ENCODE results near the gene APOBR.
"Not testable (repeated sequence)": the region's sequence is repeated elsewhere in the genome, so short reads cannot be mapped to it uniquely, and the experiment has no call there.

Gene APOBR

DNA sequence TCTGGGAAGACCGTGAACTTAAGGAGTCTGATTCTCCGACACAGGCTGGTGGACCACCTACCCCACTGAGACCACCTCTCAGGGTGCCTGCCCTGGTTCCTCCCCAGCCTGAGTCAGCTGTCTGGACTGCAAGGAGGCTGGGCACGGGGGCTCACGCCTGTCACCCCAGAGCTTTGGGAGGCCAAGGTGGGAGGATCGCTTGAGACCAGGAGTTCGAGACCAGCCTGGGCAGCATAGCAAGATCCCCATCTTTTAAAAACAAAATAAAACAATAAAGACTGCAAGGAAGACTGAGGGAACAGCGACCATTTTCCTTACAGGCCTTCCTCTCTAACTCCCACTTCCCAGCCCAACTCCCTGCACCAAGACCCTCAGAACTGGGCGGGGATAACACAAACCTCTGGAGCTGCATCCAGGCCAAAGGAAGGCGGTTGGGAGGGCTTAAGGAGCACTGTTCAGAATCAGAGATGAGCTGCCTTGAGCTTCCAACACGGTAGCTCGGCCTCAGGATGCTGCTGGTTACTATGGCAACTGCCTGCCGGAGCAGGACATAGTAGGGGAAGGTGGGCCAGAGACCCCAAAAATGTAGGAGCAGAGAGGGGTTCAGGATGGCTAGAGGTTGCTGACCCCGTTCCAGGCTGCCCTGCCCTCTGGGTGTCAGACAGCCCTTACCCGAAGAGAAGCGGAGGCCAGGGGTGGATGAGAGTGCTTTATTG, 4.4 kb downstream of the APOBR start:
- no peak for DNase-seq (ENCODE audit: low read depth in 2 of 3, low spot score in 2 of 3)

GRCh38 chr16:28499854-28500253, 5.4 kb downstream of the APOBR start:
- DNase-seq (ENCODE audit: low read depth in 2 of 3, low spot score in 2 of 3): no peak

DNA sequence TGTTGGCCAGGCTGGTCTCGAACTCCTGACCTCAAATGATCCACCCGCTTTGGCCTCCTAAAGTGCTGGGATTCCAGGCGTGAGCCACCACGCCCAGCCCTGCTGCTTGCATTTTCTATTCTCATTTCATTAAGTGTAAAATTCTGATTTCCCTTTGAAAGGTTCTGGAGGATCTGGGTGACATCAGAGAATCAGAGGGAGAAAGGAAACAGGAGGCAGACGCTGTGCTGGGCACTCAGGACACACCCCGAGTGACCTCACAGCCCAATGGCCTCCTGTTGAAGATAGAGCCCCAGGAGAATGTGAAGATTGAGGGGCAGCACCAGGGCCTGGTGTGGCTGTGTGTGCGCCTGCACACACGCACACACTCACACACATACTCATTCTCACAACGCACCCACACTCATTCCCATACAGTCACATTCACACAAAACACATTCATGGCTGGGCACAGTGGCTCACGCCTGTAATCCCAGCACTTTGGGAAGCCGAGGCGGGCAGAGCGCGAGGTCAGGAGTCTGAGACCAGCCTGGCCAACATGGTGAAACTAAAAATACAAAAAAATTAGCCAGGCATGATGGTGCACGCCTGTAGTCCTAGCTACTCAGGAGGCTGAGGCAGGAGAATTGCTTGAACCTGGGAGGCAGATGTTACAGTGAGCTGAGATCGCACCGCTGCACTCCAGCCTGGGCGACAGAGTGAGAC, 6.2 kb downstream of the APOBR start:
- not testable (repeated sequence) for DNase-seq (ENCODE audit: low read depth in 2 of 3, low spot score in 2 of 3)

- no peak for DNase-seq (ENCODE audit: low read depth in 2 of 3, low spot score in 2 of 3)
Measured at GRCh38 chr16:28501258-28502232, 7.1 kb downstream of the APOBR start.

DNA sequence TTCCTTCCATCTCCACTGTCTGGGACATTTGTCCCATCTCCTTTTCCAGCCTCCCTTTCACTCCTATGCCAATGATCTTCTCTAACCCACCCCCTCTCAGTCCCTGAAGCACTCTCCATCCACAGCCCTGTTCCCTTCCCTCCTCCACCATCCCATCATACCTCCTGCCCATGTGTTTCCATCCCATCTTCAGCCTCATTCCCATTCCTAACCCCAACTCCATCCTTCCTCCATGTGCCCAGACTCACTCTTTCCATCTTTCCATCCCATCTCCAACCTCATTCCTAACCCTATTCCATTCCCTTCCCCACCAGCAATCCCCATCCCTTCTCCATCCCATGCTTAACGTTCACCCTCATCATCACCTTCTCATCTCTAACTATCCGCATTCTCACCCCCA, 7.8 kb downstream of the APOBR start:
- DNase-seq (ENCODE audit: low read depth in 2 of 3, low spot score in 2 of 3): no peak

GRCh38 chr16:28503470-28504259, 9.2 kb downstream of the APOBR start:
- DNase-seq (ENCODE audit: low read depth in 2 of 3, low spot score in 2 of 3): no peak

GRCh38 chr16:28504707-28505404, 10.4 kb downstream of the APOBR start:
- DNase-seq (ENCODE audit: low read depth in 2 of 3, low spot score in 2 of 3): no peak

DNA sequence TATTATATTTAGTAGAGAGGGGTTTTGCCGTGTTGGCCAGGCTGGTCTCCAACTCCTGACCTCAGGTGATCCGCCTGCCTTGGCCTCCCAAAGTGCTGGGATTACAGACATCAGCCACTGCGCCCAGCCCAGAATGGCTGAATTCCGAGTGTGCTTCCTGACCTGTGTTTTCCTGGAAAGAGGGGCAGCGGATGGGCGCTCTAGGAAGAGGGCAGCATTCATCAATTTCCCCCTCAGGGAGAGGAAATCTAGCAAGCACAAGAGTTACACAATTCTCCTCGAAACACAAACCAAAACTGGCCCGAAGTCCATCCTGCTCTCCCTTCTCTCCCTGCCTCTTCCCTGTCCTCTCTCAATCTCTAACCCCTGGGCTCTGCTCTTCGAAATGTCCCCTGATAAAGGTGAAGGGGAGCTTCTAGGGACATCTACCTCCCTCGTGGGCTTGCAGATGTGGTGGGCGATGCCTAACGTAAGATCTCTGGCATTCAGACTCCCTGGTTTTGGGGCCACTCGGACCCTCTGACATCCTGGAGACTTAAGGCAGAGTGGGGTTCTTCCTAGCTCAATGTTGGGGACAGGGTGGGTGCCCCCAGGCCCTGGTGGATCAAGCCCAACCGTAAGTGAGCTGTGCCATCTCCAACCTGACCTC, 11.2 kb downstream of the APOBR start:
- DNase-seq (ENCODE audit: low read depth in 2 of 3, low spot score in 2 of 3): no peak

DNA sequence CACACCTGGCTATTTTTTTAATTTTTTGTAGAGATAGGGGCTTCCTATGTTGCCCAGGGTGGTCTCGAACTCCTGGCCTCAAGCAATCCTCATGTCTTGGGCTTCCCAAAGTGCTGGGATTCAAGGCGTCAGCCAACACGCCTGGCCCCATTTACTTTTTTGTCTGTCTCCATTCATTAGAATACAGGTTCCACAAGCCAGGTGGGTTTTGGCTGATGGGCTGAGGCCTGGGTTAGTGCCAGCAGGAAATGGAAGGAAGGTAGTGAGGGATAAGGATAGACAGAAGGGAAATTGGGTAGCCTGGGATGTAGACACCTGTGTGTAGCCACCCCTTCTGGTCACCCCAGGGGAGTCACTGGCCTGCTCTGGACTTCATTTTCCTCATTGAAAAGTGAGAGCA, 16.6 kb downstream of the APOBR start:
- no peak for DNase-seq (ENCODE audit: low read depth in 2 of 3, low spot score in 2 of 3)

DNA sequence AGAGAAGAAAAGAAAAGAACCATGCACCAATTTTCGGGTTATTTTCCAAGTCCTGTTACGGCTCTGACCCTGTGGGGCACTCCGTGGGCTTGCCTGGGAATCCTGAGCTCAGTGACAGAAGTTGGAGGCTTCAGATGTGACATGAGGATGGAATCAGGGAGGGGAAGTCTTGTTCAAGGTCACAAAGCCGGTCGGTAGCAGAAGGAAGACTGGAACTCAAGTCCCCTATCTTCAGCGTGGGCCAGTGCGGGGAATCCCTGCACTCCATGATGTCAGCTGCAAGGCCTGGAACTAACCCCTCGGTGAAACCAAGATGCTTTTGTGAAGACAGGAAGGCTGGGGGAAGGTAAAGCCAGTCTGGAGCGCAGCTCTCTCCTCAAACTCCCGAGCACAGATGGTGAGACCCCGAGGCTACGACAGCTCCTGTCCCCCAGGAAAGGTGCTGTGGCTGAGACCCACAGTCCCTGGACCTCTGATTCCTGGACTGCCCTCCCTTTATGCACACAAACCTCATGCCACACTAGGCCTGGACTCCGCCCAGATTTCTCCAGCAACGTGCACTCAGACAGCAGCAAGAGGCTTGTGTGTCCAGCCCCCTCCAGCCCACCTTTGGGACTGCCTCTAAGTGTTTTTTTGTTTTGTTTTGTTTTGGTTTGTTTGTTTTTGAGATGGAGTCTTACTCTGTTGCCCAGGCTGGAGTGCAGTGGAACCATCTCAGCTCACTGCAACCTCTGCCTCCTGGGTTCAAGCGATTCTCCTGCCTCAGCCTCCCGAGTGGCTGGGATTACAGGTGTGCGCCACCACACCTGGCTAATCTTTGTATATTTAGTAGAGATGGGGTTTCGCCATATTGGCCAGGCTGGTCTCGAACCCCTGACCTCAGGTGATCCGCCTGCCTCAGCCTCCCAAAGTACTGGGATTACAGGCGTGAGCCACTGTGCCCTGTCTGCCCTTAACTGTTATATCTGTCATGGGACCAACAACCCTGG, 17.7 kb downstream of the APOBR start:
- no peak for DNase-seq (ENCODE audit: low read depth in 2 of 3, low spot score in 2 of 3)

- no peak for DNase-seq (ENCODE audit: low read depth in 2 of 3, low spot score in 2 of 3)
Measured at GRCh38 chr16:28513484-28514181, 19.2 kb downstream of the APOBR start.

GRCh38 chr16:28514246-28514645, 19.8 kb downstream of the APOBR start:
- no peak for DNase-seq (ENCODE audit: low read depth in 2 of 3, low spot score in 2 of 3)

GRCh38 chr16:28520672-28521071, 26.2 kb downstream of the APOBR start:
- no peak for DNase-seq (ENCODE audit: low read depth in 2 of 3, low spot score in 2 of 3)

- DNase-seq (ENCODE audit: low read depth in 2 of 3, low spot score in 2 of 3): no peak
Measured at GRCh38 chr16:28521436-28521835, 27.0 kb downstream of the APOBR start.

DNA sequence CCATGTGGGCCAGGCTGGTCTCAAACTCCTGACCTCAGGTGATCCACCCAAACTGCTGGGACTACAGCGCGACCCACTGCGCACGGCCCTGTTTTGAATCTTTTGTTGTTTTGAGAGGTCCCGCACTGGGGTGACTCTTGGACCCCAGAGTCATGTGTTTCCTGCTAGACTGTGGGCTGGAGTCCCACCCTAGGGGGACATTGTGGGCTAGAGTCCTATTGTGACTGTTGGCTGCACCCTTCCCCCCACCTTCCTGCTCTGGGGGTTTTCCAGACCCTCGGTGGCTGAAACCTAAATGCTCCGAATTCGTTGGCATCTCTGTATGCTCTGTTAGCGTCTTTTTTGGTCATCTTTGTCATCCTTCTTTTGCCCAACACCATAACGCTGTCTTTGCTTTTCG, 28.3 kb downstream of the APOBR start:
- DNase-seq (ENCODE audit: low read depth in 2 of 3, low spot score in 2 of 3): no peak

- DNase-seq (ENCODE audit: low read depth in 2 of 3, low spot score in 2 of 3): no peak
Measured at GRCh38 chr16:28524681-28525171, 30.3 kb downstream of the APOBR start.

DNA sequence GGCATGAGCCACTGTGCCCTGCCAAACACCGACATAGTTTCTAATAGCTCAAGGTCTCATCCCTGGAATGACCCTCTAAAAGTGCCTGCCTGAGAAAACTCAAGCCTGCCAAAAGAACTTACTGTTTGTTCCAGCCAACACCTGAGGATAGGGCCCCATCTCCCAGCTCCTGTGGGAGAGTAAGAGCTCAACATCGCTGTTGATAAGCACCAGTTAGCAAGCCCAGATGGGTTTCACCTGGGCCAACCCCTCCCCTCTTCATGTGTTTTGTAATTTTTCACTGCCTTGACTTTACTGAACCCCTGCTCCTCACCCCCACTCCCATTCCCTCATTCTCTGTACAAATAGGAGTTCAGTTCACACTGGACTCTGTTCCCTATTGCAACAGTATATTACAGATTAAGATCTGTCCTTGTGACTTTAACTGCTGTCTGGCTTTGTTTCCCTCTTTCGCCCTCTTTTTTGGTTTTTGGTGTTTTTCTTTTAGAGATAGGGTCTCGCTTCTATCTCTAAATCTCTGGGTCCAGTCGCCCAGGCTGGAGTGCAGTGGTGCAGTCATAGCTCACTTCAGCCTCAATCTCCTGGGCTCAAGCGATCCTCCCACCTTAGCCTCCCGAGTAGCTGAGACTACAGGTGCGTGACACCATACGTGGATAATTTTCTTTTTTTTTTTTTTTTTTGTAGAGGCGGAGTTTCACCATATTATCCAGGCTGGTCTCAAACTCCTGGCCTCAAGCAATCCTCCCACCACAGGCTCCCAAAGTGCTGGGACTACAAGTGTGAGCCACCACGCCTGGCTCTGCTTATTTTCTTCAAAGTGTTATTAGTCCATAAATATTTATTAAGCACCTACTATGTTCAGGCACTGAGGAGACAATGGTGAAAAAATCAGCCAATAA, 32.0 kb downstream of the APOBR start:
- DNase-seq (ENCODE audit: low read depth in 2 of 3, low spot score in 2 of 3): no peak

Measured in activated CD8-positive, alpha-beta memory T cell treated with anti-CD3 and anti-CD28 coated beads for 48 hours (primary cell).